Measurements from ENCODE around the gene OCA2. TPM values are rescaled to one million over a fixed set of nuclear protein-coding genes. Genes with fewer than 3 reads are reported as not detected.

The OCA2 gene
- polyA plus RNA-seq, 1 donor from 2014 or later = 0.97 TPM

DNA sequence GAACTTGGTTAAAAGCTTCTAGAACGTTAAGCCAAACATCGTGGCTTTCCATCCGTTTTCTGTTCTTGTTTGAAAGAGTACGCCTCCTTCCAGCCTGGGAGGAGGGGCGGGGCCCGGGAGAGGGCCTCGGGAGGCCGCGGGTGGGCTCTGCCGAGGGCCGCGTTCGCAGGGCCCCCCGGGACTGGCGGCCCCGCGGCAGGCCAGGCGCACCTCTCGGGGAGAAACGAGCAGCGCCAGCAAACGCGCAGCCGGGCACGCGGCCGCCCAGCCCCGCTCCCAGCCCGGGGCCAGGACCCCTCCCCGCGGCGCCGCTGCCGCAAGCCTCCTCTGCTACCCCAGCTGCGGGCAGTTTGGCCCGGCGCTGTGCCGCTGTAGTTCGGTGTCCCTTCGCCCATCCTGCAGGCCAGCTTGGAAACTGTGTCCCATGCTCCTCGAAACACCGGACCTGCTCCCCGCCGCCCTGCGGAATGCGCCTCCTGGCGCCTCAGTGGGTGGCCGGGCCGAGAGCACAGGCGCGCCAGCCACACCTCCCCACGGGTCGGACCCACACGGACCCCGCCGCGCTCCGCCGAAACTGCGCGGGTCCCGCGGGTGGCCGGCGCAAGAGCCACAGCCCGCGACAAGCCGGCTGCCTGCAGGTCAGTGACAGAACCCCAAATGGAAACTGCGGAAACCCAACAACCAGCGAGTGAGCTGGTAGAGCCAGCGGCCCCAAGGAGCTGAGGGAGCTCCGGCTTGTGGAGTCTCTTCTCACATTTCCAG lies 2.3 kb downstream of the OCA2 start:
- TF ChIP-seq, protein P1, sequence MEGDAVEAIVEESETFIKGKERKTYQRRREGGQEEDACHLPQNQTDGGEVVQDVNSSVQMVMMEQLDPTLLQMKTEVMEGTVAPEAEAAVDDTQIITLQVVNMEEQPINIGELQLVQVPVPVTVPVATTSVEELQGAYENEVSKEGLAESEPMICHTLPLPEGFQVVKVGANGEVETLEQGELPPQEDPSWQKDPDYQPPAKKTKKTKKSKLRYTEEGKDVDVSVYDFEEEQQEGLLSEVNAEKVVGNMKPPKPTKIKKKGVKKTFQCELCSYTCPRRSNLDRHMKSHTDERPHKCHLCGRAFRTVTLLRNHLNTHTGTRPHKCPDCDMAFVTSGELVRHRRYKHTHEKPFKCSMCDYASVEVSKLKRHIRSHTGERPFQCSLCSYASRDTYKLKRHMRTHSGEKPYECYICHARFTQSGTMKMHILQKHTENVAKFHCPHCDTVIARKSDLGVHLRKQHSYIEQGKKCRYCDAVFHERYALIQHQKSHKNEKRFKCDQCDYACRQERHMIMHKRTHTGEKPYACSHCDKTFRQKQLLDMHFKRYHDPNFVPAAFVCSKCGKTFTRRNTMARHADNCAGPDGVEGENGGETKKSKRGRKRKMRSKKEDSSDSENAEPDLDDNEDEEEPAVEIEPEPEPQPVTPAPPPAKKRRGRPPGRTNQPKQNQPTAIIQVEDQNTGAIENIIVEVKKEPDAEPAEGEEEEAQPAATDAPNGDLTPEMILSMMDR (IDR thresholded peaks at IDR 0.05; ENCODE audit: poor library complexity, severe bottlenecking) = no peak
- TF ChIP-seq EZH2 (IDR thresholded peaks at IDR 0.05; ENCODE audit: borderline replicate concordance, insufficient read depth, low read length, poor library complexity, severe bottlenecking) (no peak), SMC3 (conservative IDR thresholded peaks at IDR 0.05; ENCODE audit: poor library complexity) (no peak), RAD21 (conservative IDR thresholded peaks at IDR 0.05) (no peak), POLR2AphosphoS5 (IDR thresholded peaks at IDR 0.05) (no peak), MXI1 (conservative IDR thresholded peaks at IDR 0.05; ENCODE audit: poor library complexity, severe bottlenecking) (no peak), TAF1 (IDR thresholded peaks at IDR 0.05; ENCODE audit: low read depth) (no peak), EP300 (conservative IDR thresholded peaks at IDR 0.05; ENCODE audit: poor library complexity, severe bottlenecking) (no peak)
- TF ChIP-seq, protein P2, sequence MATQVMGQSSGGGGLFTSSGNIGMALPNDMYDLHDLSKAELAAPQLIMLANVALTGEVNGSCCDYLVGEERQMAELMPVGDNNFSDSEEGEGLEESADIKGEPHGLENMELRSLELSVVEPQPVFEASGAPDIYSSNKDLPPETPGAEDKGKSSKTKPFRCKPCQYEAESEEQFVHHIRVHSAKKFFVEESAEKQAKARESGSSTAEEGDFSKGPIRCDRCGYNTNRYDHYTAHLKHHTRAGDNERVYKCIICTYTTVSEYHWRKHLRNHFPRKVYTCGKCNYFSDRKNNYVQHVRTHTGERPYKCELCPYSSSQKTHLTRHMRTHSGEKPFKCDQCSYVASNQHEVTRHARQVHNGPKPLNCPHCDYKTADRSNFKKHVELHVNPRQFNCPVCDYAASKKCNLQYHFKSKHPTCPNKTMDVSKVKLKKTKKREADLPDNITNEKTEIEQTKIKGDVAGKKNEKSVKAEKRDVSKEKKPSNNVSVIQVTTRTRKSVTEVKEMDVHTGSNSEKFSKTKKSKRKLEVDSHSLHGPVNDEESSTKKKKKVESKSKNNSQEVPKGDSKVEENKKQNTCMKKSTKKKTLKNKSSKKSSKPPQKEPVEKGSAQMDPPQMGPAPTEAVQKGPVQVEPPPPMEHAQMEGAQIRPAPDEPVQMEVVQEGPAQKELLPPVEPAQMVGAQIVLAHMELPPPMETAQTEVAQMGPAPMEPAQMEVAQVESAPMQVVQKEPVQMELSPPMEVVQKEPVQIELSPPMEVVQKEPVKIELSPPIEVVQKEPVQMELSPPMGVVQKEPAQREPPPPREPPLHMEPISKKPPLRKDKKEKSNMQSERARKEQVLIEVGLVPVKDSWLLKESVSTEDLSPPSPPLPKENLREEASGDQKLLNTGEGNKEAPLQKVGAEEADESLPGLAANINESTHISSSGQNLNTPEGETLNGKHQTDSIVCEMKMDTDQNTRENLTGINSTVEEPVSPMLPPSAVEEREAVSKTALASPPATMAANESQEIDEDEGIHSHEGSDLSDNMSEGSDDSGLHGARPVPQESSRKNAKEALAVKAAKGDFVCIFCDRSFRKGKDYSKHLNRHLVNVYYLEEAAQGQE (IDR thresholded peaks at IDR 0.05; ENCODE audit: borderline replicate concordance) = no peak
- no peaks in the 10 kb centered on the region for H3F3A ChIP-seq (ENCODE audit: insufficient read depth, low read length, poor library complexity, severe bottlenecking)
- no peaks in the 10 kb centered on the region for H3K36me3 ChIP-seq (ENCODE audit: insufficient read depth, low read length)
- peak overlapping the region; percentile 63 for H3K4me3 ChIP-seq (ENCODE audit: low read length)
- no peaks in the 10 kb centered on the region for H3K9me2 ChIP-seq (ENCODE audit: insufficient read depth, low read length)
- no peaks in the 10 kb centered on the region for H3K9me3 ChIP-seq (ENCODE audit: low read length)
- H4K20me1 ChIP-seq (ENCODE audit: insufficient read depth) = no peaks in the 10 kb centered on the region
- no peak overlapping the region for H3K9ac ChIP-seq (ENCODE audit: low read length)
- no peak overlapping the region for H3K27ac ChIP-seq (ENCODE audit: low read length)
- H3K79me2 ChIP-seq (replicated peaks; ENCODE audit: insufficient read depth, low read length) = no peaks in the 10 kb centered on the region
- peaks cover 67% of the 10 kb centered on the region for H3K27me3 ChIP-seq (ENCODE audit: insufficient read depth, low read depth, low read length)
- peak overlapping the region; percentile 44 for H3K4me2 ChIP-seq (ENCODE audit: low read length)
- H2AFZ ChIP-seq (ENCODE audit: low read depth, low read length) = no peak overlapping the region

DNA sequence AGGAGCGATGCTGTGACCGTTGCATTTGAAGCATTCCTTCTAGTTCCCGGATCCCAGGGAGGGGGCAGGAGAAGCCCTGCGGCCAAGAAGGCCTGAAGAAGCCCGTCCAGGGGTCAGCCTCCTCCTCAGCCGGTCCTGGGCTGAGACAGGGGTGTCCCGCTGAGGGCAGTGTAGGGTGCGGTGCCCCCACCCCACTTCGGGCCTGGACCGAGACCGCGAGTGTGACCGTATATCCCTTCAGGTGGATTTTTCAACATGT lies 2.8 kb downstream of the OCA2 start:
- peaks cover 67% of the 10 kb centered on the region for H3K27me3 ChIP-seq (ENCODE audit: insufficient read depth, low read depth, low read length)
- no peaks in the 10 kb centered on the region for H4K20me1 ChIP-seq (ENCODE audit: insufficient read depth)
- H3K36me3 ChIP-seq (ENCODE audit: insufficient read depth, low read length) = no peaks in the 10 kb centered on the region
- no peaks in the 10 kb centered on the region for H3K9me2 ChIP-seq (ENCODE audit: insufficient read depth, low read length)
- peak overlapping the region; percentile 63 for H3K4me3 ChIP-seq (ENCODE audit: low read length)
- no peak overlapping the region for H3K27ac ChIP-seq (ENCODE audit: low read length)
- no peaks in the 10 kb centered on the region for H3K79me2 ChIP-seq (replicated peaks; ENCODE audit: insufficient read depth, low read length)
- no peaks in the 10 kb centered on the region for H3K9me3 ChIP-seq (ENCODE audit: low read length)
- H3F3A ChIP-seq (ENCODE audit: insufficient read depth, low read length, poor library complexity, severe bottlenecking) = no peaks in the 10 kb centered on the region
- H2AFZ ChIP-seq (ENCODE audit: low read depth, low read length) = no peak overlapping the region
- H3K4me2 ChIP-seq (ENCODE audit: low read length) = peak overlapping the region; percentile 44
- no peak overlapping the region for H3K9ac ChIP-seq (ENCODE audit: low read length)
- no peak for TF ChIP-seq SMC3 (conservative IDR thresholded peaks at IDR 0.05; ENCODE audit: poor library complexity)
- TF ChIP-seq RAD21 (conservative IDR thresholded peaks at IDR 0.05) = no peak
- TF ChIP-seq EP300 (conservative IDR thresholded peaks at IDR 0.05; ENCODE audit: poor library complexity, severe bottlenecking) = no peak
- no peak for TF ChIP-seq POLR2AphosphoS5 (IDR thresholded peaks at IDR 0.05)
- TF ChIP-seq, protein P1 (IDR thresholded peaks at IDR 0.05; ENCODE audit: poor library complexity, severe bottlenecking) = no peak
- no peak for TF ChIP-seq TAF1 (IDR thresholded peaks at IDR 0.05; ENCODE audit: low read depth)
- no peak for TF ChIP-seq MXI1 (conservative IDR thresholded peaks at IDR 0.05; ENCODE audit: poor library complexity, severe bottlenecking)
- TF ChIP-seq, protein P2 (IDR thresholded peaks at IDR 0.05; ENCODE audit: borderline replicate concordance) = no peak
- no peak for TF ChIP-seq EZH2 (IDR thresholded peaks at IDR 0.05; ENCODE audit: borderline replicate concordance, insufficient read depth, low read length, poor library complexity, severe bottlenecking)

All from neural cell (in vitro differentiated cells).